ENCODE measurements around the gene PMS1.

GRCh38 chr2:189791338-189792042 lies 7.2 kb downstream of the PMS1 start:
- no peak for TF ChIP-seq CTCF (IDR thresholded peaks at IDR 0.05)
- no peak for TF ChIP-seq POLR2A (IDR thresholded peaks at IDR 0.05)
